Middle frontal gyrus (tissue), 1 donor: ENCODE data around the gene PKHD1.
"Not testable (repeated sequence)": the region's sequence is repeated elsewhere in the genome, so short reads cannot be mapped to it uniquely, and the experiment has no call there.

Experiments used
- DNase-seq: peaks from one replicate; pipeline ENCODE4 v3.0.0-alpha.2; 2015; ENCODE audit warnings: low spot score; ENCODE audit errors: extremely low spot score

PKHD1 gene

GRCh38 chr6:51855310-51856082 lies 231.9 kb downstream of the PKHD1 start:
- DNase-seq = no peak

- DNase-seq = no peak
Measured at GRCh38 chr6:51854876-51855275, 232.5 kb downstream of the PKHD1 start.

- no peak for DNase-seq
Measured at GRCh38 chr6:51854347-51854746, 233.1 kb downstream of the PKHD1 start.

GRCh38 chr6:51853109-51853508 lies 234.3 kb downstream of the PKHD1 start:
- DNase-seq = not testable (repeated sequence)

- no peak for DNase-seq
Measured at GRCh38 chr6:51846531-51846930, 240.9 kb downstream of the PKHD1 start.

- no peak for DNase-seq
Measured at GRCh38 chr6:51844336-51844735, 243.1 kb downstream of the PKHD1 start.

GRCh38 chr6:51843456-51844056 lies 243.9 kb downstream of the PKHD1 start:
- no peak for DNase-seq

- no peak for DNase-seq
Measured at GRCh38 chr6:51842804-51843378, 244.5 kb downstream of the PKHD1 start.

GRCh38 chr6:51842061-51842803 lies 245.2 kb downstream of the PKHD1 start:
- no peak for DNase-seq

GRCh38 chr6:51841626-51842025 lies 245.8 kb downstream of the PKHD1 start:
- no peak for DNase-seq

- no peak for DNase-seq
Measured at GRCh38 chr6:51839726-51840374, 247.6 kb downstream of the PKHD1 start.

- no peak for DNase-seq
Measured at GRCh38 chr6:51830666-51831065, 256.7 kb downstream of the PKHD1 start.

GRCh38 chr6:51827580-51827979 lies 259.8 kb downstream of the PKHD1 start:
- no peak for DNase-seq

GRCh38 chr6:51824940-51825339 lies 262.5 kb downstream of the PKHD1 start:
- no peak for DNase-seq

GRCh38 chr6:51820555-51820954 lies 266.9 kb downstream of the PKHD1 start:
- no peak for DNase-seq

- DNase-seq = no peak
Measured at GRCh38 chr6:51818520-51819022, 268.8 kb downstream of the PKHD1 start.

- DNase-seq = no peak
Measured at GRCh38 chr6:51817832-51818231, 269.6 kb downstream of the PKHD1 start.

GRCh38 chr6:51814418-51814817 lies 273.0 kb downstream of the PKHD1 start:
- no peak for DNase-seq

GRCh38 chr6:51813904-51814303 lies 273.5 kb downstream of the PKHD1 start:
- DNase-seq = no peak

- no peak for DNase-seq
Measured at GRCh38 chr6:51812231-51812630, 275.2 kb downstream of the PKHD1 start.

GRCh38 chr6:51805517-51805916 lies 281.9 kb downstream of the PKHD1 start:
- DNase-seq = no peak
